GM21737 (cell line): ENCODE measurements around the gene GP1BA.
"Not testable (repeated sequence)": the region's sequence is repeated elsewhere in the genome, so short reads cannot be mapped to it uniquely, and the experiment has no call there.

Source experiments
- ATAC-seq: cut with Tn5 transposase; IDR thresholded peaks from one replicate; pipeline ENCODE4 v1.9.1; 2021; ENCODE audit warnings: mild to moderate bottlenecking, moderate library complexity; ENCODE audit not compliant: unreplicated experiment

Gene GP1BA

DNA sequence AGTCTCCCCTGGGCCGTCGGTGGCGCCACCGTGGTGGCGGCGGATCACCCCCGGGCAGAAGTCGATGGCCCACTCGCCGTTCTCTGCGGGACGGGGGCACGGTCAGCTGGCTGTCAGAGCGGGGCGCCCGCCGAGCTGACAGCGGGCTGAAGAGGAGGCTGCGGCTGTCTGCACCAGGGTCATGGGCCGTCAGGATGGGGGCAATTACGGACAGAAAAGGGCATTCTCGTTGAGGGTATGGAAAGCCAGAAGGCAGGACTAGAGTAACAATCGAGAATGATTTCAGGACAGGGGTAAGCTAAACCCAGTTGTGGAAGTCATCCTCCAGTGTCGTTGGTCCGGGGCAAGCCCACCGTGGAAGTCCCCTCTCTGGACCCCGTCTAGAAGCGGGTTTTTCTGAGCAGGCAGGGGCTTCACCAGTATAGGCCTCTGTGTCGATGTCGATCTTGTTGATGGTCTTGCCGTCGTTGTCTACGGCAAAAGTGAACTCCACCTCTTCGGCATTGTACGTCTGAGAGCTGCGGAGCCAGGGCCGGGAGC, 30.9 kb upstream of the GP1BA start:
- no peak for ATAC-seq

DNA sequence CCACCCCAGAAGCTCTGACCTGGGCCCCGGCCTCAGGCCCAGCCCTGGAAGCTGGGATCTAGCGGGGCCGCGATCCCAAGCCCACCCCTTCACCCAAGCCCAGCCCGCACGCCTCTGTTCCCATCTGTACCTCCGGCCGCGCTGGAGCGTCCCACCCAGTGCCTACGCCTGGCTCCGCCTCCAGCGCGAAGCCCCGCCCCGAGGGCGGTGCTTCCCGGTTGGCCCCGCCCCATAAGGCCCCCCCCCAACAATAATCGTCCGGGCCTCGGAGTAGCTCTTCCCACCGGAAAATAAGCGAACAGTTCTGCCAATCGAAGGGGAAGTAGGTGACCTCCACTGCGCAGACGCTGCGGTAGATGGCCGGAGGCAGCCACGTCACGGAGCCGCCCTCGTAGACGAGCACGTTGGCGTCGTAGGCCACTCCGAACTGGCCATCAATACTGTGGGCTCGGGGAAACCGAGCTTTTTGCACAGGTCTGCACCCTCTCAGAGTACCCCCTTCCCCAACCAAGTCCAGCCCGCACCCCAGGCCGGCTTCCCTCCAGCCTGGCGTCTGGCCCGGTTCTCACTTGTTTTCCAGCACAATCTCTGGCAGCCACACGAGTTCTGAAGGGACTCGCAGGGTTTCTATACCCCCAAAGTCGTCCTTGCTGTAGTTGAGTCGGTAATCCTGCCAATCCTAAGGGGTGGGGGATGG, 30.3 kb upstream of the GP1BA start:
- no peak for ATAC-seq

DNA sequence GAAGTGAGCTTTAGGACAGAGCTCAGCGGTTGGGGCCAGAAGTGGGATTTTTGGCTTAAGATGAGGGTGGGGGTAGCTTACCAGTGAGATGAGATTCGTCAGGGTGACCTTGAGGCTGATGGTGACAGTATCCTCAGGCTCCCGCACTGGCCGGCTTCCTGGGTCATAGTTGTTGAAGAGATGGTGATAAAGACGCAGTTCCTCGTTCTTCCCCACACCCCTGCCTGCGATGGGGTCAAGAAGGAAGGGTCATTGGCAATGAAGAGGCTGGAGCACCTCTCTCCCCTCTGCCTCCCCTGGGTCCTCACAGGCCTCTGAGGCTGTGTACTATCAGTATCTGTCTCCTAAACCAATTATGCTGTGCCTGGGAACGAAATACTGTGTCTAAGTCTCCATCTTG, 29.5 kb upstream of the GP1BA start:
- no peak for ATAC-seq

DNA sequence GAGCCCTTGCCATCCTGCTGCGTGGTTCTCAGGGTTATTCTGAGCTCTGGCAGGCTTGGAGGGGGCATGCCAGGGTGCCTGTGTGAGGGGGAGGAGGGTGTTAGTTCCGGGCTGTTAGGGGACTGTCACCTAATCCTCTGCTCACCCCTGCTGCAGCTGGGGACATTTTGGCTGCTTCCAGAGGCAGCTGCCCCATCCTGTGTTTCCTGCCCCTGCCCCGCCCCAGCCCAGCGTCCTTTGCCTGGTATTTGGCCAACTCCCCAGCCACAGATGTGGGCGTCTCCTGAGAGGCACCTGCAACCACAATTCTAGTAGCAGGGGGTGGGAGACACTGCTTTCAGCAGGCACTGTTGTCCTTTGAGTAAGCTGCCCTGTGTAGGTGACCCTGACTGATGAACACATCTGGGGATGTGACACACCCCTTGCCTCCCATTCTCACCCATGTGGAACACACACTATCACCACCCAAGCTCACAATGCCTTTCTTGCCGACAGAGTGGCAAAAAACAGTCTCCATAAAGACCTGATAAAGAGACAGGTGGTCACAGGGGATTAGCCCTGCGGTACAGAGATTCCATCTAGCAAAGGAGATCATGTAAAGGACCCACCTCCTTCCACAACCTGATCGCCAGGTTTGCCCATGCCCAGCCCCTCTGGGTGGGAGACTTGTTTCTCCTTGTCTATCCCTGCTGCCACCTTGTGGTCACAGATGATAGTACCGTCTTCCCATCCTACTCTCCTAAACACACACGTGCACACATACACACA, 28.8 kb upstream of the GP1BA start, which contains the start of gene CHRNE:
CHRNE (minus strand) TSS at position 48 of the 768 bp plus-strand sequence; CDS start at position 13, 35 bp downstream.
- no peak for ATAC-seq

DNA sequence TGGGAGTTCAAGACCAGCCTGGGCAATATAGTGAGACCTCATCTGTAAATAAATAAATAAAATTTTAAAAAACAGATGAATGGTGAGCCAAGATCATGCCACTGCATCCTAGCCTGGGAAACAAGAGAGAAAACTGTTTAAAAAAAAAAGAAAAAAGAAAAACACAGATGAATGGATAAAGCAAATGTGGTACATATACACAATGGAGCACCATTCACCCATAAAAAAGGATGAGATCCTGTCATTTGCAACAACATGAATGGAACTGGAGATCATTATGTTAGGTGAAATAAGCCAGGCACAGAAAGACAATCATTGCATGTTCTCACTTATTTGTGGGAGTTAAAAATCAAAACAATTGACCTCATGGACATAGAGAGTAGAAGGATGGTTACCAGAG, 25.4 kb upstream of the GP1BA start:
- not testable (repeated sequence) for ATAC-seq

DNA sequence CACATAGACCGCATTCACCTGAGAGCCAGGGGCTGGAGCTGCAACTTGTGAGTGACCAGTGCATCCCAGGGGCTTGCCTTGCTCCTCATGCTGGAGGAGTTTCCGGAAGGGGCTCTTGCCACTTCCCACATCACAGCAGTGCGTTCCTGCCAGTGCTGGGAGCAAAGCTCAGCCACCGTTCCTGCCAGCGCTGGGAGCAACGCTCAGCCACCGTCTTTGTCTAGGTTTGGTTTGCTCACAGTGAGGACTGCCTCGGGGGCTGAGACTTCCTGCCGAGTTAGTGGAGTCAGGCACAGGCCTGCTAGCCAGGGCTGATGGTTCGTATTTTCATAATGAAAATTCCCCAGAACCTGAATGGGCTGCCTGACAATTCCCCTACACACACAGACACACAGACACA, 23.8 kb upstream of the GP1BA start:
- no peak for ATAC-seq

DNA sequence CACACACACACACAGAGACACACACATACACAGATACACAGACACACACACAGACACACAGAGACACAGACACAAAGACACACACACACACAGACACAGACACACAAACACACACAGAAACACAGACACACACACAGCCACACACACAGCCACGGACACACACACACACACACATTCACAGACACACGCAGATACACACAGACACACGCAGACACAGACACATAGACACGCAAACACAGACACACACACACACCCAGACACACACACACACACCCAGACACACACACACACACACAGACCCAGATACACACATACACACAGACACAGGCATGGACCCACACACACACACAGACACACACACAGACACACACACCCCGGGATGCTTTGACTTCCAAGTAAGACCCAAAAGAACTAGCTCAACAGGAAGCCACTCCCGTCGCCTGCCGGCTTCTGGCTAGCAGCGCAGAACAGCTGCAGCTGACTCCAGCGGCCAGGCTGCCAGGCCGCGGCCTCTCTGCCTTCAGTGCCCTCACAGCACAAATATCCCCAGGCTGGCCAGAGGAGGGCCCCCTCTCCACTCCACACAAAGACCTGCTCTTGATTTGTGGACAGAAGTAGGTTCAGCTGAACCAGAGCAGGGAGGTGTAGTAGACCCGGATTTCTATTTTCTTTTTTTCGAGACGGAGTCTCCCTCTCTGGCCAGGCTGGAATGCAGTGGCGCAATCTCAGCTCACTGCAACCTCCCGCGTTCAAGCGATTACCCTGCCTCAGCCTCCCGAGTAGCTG, 23.2 kb upstream of the GP1BA start:
- no peak for ATAC-seq

DNA sequence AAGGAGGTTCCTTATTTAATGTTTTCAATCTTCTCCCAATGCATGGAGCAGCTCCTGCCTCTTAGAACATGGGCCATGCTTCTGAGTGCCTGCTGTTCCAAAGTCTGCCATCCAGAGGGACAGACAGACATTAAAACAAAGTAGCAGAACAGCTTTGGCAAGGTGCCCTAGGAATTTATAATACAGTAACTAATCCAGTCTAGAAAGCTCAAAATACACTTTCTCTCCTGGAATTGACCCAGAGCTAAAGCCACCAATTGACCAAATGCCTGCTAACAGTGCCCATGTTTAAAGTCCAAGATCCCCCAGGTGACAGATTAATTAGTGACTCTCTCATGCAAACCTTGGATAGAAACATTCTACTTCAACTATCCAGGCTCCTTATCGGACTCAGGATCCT, 18.1 kb upstream of the GP1BA start:
- ATAC-seq = no peak

DNA sequence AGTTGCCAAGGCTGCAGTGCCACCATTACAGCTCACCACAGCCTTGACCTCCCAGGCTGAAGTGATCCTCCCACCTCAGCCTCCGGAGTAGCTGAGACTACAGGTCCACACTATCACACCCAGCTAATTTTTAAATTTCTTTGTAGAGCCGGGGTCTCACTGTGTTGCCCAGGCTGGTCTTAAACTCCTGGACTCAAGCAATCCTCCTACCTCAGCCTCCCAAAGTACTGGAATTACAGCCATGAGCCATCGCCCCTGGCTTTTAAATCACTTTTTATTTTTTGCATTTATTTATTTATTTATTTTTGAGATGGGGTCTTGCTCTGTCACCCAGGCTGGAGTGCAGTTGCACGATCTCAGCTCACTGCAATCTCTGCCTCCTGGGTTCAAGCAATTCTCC, 17.5 kb upstream of the GP1BA start:
- ATAC-seq = not testable (repeated sequence)

DNA sequence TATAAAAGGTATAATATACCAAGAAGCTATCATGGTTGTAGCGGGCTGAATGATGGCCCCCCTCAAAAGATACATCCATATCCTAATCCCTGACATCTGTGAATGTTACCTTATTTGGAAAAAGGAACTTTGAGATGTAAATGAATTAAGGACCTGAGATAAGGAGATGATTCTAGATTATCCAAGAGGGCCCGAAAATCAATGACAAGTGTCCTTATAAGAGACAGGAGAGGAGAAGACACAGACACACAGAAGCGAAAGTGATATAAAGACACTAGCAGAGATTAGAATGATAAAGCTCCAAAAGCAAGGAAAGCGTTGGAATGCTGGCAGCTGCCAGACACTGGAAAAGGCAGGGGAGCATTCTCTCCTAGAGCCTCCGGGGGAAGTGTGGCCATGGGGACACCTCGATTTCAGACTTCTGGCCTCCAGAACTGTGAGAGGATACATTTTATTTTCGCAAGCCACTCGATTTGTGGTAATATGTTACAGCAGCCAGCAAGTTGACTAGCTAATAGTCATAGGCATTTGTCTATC, 12.5 kb upstream of the GP1BA start:
- ATAC-seq = no peak

DNA sequence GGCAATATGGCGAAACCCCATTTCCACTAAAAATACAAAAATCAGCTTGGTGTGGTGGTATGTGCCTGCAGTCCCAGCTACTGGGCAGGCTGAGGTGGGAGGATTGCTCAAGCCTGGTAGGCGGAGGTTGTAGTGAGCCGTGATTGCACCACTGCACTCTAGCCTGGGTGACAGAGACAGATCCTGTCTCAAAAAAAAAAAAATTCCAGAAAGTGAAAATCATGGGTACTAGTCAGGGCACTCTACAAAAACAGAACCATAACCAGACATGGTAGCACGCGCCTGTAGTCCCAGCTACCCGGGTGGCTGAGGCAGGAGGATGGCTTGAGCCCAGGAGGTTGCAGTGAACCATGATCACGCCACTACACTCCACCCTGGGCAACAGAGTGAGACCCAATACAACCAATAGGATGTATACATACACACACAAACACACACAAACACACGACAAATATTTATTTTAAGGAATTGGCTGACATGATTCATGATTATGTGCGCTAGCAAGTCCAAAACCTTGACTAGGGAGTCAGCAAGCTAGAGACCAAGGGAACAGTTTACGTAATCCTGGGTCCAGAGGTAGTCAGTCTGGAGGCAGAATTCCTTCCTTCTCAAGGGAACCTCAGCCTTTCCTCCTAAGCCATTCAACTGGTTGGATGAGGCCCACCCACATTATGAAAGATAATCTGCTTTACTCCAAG, 11.6 kb upstream of the GP1BA start:
- no peak for ATAC-seq

DNA sequence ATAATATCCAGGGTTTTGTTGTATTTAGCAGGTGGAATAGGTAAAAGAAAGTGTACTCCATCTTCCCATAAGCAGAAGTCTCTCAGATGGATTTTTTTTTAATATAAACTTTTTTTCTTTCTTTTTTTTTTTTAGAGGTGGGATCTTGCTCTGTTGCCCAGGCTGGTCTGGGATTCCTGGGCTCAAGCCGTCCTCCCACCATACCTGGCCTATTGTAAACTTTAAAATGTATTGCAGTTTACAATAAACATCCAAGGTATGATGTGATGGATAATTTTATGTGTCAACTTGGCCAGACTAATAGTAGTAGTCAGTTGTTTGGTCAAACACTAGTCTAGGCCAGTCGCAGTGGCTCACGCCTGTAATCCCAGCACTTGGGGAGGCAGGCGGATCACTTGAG, 10.8 kb upstream of the GP1BA start:
- no peak for ATAC-seq

DNA sequence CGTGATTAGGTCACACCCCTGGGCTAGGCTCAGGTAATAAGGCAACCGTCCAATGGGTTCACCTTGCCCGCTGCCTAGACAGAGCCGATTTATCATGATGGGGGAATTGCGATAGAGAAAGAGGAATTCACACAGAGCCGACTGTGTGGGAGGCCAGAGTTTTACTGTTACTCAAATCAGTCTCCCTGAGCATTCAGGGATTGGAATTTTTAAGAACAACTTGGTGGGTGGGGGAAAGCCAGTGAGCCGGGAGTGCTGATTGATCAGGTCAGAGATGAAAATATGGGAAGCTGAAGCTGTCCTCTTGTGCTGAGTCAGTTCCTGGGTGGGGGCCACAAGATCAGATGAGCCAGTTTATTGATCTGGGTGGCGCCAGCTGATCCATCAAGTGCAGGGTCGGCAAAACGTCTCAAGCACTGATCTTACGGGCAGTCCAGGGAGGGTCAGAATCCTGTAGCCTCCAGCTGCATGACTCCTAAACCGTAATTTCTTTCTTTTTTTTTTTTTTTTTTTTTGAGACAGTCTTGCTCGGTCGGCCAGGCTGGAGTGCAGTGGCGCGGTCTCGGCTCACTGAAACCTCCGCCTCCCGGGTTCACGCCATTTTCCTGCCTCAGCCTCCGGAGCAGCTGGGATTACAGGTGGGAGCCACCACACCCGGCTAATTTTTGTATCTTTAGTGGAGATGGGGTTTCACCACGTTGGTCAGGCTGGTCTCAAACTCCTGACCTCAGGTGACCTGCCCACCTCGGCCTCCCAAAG, 5.3 kb upstream of the GP1BA start:
- not testable (repeated sequence) for ATAC-seq

DNA sequence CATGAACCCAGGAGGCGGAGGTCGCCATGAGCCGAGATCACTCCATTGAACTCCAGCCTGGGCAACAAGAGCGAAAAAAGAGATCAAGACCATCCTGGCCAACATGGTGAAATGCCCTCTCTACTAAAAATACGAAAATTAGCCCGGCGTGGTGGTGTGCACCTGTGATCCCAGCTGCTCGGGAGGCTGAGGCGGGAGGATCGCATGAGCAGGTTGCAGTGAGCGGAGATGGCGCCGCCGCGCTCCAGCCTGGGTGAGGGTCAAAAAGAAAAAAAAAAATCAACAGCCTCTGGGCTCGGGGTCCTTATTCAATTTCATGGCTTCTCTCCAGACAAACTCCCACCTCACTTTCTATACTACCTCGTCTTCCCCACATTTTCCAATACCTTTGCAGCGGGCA, 3.2 kb upstream of the GP1BA start:
- no peak for ATAC-seq

DNA sequence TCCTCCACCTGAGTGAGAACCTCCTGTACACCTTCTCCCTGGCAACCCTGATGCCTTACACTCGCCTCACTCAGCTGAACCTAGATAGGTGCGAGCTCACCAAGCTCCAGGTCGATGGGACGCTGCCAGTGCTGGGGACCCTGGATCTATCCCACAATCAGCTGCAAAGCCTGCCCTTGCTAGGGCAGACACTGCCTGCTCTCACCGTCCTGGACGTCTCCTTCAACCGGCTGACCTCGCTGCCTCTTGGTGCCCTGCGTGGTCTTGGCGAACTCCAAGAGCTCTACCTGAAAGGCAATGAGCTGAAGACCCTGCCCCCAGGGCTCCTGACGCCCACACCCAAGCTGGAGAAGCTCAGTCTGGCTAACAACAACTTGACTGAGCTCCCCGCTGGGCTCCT, 679 bp downstream of the GP1BA start:
- no peak for ATAC-seq

DNA sequence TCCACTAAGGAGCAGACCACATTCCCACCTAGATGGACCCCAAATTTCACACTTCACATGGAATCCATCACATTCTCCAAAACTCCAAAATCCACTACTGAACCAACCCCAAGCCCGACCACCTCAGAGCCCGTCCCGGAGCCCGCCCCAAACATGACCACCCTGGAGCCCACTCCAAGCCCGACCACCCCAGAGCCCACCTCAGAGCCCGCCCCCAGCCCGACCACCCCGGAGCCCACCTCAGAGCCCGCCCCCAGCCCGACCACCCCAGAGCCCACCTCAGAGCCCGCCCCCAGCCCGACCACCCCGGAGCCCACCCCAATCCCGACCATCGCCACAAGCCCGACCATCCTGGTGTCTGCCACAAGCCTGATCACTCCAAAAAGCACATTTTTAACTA, 1.6 kb downstream of the GP1BA start:
- ATAC-seq = no peak

DNA sequence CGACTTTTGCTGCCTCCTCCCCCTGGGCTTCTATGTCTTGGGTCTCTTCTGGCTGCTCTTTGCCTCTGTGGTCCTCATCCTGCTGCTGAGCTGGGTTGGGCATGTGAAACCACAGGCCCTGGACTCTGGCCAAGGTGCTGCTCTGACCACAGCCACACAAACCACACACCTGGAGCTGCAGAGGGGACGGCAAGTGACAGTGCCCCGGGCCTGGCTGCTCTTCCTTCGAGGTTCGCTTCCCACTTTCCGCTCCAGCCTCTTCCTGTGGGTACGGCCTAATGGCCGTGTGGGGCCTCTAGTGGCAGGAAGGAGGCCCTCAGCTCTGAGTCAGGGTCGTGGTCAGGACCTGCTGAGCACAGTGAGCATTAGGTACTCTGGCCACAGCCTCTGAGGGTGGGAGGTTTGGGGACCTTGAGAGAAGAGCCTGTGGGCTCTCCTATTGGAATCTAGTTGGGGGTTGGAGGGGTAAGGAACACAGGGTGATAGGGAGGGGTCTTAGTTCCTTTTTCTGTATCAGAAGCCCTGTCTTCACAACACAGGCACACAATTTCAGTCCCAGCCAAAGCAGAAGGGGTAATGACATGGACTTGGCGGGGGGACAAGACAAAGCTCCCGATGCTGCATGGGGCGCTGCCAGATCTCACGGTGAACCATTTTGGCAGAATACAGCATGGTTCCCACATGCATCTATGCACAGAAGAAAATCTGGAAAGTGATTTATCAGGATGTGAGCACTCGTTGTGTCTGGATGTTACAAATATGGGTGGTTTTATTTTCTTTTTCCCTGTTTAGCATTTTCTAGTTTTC, 2.3 kb downstream of the GP1BA start:
- ATAC-seq = no peak

DNA sequence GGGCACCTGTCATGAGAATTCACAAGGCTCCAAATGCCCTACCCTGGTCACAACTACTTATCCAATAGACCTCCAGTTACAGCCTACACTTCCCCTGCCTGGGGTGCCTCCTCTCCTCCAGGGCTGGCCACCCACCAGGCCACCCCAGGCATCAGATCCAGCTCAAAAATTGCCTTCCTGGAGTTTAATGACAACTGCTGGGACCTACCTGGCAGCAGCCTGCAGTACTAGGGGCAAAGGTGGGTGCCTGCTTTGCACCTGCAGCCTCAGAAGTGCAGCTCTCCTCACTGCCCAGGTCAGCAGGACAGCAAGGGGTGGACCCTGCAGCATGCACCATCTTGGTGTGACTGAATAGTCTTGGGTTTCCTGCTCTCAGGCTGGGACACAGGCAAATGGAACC, 3.6 kb downstream of the GP1BA start:
- no peak for ATAC-seq

DNA sequence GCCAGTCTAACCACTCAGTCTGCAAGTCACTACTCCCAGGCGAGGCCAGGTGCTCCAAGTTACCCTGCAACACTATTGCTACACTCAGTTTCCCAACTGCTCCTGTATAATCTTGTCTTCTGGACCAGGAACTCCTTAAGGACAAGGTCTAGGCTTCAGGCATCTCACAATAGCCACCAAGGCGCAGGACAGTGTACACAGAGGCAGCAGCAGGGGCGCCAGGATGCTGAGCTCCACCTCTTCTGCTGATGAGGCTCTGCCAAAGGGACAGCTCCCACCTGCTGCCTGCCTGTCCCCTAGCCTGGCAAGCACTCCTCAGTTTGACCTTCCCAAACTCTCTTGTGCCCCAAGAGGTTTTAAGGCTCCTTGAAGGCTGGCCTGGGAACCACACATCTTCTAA, 4.4 kb downstream of the GP1BA start:
- ATAC-seq = no peak
